CD4-positive, alpha-beta T cell treated with Interleukin-6 for 4 hours (primary cell): ENCODE results near the gene SMIM9.
A peak's percentile ranks its signal among the peaks of the same experiment; 100 is the strongest.

Experiments used
- DNase-seq: peaks from one replicate; pipeline ENCODE4 v3.0.0-alpha.2; 2020; ENCODE audit warnings: mixed read lengths

The SMIM9 gene

GRCh38 chrX:154815274-154815818 lies 19.1 kb downstream of the SMIM9 start:
- no peak for DNase-seq

DNA sequence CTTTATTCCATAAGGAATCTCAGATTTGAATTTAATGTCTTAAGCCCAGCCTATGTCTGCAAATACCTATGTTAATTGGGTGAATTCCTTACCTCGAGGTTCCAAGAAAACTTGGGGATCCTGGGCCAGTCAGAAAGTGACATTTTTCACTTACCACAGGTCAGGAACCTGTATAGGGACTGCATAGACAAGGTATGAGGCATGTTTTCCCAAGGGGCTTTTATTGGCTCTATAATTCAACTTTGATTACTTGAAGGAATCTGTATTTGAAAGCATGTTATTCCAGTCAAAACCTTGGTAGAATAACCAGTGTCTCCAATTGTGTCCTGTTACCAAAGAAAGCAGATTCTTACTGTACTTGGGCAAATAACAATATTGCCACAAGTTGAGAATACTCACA lies 20.7 kb downstream of the SMIM9 start:
- DNase-seq, result no peak

DNA sequence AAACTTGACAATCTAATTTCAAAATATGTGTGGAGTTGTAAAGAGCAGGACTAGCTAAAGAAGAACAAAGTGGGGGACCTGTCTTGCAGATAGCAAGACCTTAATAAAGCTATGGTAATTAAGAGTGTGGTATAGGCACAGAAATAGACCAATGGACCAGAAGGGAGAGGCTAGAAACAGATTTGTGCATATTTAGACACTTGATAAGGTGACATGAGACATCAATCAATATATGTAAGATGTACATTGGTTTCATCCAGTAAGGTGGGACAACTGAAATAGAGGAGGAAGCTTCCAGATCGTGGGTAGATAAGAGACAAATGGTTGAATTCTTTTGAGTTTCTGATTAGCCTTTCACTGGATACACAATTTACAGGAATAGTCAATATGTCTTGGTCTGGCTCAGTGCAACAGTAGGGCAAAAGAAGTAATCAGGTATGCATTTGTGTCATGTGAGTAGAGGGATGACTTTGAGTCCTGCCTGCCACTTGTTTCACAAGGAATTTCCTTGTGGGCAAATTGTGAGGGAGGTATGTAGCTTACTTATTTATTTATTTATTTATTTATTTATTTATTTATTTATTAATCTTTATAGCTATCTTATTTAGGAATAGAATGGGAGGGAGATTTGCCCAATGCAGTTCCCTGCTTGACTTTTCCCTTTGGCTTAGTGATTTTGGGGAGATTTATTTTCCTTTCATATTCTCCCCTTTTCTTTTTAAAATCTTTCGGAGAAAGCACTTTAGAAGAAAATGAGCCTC lies 21.9 kb downstream of the SMIM9 start:
- DNase-seq, result no peak

GRCh38 chrX:154809939-154810665 lies 24.4 kb downstream of the SMIM9 start:
- no peak for DNase-seq

DNA sequence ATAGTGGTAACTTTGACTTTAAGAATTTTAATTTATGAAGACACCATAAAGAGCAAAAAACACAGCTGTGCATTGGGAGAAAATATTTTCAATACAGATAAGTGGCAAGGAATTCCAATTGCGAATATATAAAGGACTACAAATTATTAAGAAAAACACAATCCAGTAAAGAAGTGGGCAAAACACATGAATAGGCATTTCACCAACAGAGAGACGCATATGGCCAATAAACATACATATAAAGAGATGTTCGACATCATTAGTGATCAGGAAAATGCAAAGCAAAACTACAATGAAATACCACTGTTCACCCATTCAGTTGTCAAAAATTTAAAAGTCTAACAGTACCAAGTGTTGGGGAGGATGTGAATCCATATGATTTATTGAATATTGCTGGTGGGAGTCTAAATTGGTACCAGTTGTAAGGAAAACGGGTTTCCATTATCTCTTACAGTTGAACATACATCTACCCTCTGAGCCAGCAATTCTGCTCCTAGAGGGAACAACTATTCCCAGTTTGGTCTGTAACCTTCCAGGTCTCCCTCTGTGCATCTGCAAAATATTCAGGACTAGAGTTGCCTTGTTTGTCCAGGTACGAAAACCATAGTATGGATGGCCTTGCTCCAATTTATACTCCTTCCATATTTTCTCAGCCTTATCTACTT lies 27.5 kb downstream of the SMIM9 start:
- no peak for DNase-seq

- DNase-seq, result no peak
Observed at GRCh38 chrX:154805696-154806091, 28.8 kb downstream of the SMIM9 start.

GRCh38 chrX:154804957-154805695 lies 29.3 kb downstream of the SMIM9 start, which contains the start of gene MPP1:
Gene MPP1, minus strand, starts transcription at chrX:154805485. Its CDS starts 112 bp downstream, at chrX:154805373.
- DNase-seq, result peak; percentile 80

GRCh38 chrX:154804261-154804956 lies 30.1 kb downstream of the SMIM9 start:
- no peak for DNase-seq

- DNase-seq, result no peak
Observed at GRCh38 chrX:154802947-154803346, 31.5 kb downstream of the SMIM9 start.

- DNase-seq, result no peak
Observed at GRCh38 chrX:154800478-154801210, 33.8 kb downstream of the SMIM9 start.

- DNase-seq, result no peak
Observed at GRCh38 chrX:154799556-154800348, 34.7 kb downstream of the SMIM9 start.

DNA sequence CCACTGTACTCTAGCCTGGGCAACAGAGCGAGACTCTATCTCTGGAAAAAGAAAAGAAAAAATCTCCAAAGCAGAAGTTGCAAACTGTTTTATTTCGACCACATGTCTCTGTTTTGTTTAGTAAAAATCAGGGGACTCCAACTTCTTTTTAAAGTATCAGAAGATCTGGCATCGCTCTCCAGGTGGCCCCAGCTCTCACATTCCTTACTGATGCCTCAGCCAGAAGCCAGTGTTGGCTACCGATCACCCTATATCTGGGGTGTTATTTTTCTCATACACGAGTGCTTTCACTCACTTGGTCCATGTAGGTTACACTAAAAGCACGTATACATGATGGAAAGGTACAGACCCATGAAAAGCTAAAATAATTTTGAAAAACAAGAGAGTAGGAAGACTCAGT lies 37.5 kb downstream of the SMIM9 start:
- no peak for DNase-seq

GRCh38 chrX:154795016-154795415 lies 39.4 kb downstream of the SMIM9 start:
- no peak for DNase-seq

DNA sequence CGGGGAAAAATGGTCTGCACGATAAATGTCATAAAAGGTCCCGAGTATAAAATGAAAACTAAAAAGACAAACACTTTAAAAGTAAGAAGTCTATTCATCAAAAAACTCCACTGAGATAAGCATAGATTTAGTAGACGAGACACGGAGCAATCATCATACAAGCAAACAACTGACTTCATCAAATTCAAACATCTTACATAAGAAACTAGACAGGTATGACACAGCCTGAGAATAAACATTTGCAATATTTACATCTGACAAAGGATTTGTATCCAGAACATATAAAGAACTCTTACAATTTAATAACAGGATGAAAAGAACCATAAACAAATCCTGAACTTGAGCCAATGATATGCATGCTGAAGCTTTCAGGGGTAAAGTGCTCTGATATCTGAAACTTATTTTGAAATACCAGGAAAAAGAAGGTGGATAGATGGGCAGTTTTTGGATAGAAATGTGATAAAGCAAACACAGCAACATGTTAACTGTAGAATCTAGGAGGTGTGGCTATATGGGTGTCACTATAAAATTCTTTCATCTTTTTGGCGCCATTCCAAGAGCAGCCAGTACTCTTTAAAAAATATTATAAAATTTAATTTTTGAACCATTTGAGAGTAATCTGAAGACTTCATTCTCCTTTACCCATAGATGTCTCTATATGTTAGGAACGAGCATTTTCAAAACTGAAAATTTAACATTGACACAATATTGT lies 41.2 kb downstream of the SMIM9 start:
- no peak for DNase-seq

DNA sequence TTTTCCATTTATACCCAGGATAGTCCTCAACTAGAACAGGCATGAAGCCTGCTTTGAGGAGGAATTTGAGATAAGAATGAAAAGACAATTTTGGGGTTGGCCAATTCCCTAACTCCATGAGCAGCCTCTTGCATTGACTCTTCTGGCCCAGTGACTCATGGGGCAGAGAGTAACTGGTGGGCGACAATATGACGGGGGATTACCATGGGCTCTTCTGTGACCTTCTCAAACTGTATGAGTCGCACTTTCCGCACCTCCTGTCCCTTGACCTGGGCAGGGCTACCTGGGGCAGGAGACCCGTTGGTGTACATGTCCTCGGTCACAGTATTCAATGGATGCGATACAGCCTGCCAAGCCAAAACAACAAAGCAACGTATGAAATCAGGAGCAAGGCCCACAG lies 42.5 kb downstream of the SMIM9 start:
- DNase-seq, result no peak

DNA sequence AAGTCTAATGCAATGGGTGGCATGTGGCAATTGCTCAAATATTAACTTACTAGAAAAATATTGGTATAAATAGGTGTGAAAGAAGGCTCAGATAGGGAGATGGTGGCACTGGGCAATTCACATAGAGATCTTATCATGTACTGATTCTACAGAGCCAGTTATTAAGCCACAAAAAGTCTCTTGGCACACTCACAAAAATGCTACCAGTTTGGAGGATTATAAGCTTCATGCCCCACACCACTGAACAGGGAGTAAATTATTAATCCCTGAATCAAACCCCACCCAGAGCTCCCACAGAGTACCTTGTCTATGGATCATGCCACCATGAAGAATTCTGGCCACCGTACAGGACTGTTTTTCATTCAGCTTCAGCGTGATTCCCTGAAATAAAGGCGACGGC lies 43.0 kb downstream of the SMIM9 start:
- no peak for DNase-seq

- no peak for DNase-seq
Observed at GRCh38 chrX:154785716-154786115, 48.7 kb downstream of the SMIM9 start.

- no peak for DNase-seq
Observed at GRCh38 chrX:154784149-154784995, 50.1 kb downstream of the SMIM9 start.

DNA sequence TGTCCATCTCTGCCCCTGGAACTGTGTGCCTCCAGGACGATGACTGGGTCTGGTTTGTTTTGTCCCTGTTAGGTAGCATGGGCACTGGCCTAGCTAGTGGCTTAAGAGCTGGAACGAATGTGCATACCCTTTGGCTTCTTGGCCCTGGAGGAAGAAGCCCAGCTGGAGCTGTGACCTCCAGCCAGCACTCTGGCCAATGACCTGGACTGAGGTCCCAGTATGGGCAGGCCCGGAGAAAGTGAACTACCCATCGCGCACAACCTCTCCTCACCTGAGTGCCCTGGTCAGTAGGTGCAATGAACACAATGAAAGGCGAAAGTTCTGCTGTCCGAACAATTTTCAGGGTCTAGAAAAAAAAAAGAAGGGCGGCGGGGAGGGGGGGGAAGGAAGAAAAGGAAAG lies 53.5 kb downstream of the SMIM9 start:
- no peak for DNase-seq
